OCI-LY7 (cell line): ENCODE measurements around the gene FRMD3. TPM values are rescaled to one million over a fixed set of nuclear protein-coding genes. Genes with fewer than 3 reads are reported as not detected.

Experiments
- BruUV-seq: library from RNA; stranded (reverse); fragments of 400-500 nt; replicated peaks from 2 replicates; lab custom pipeline; 2021; lab: Mats Ljungman, UMichigan
- CTCF ChIA-PET: fragments of 300-600 bp; sonication (Branson Sonifier 250); formaldehyde crosslinking; loops from one replicate; lab custom pipeline; 2022; ENCODE audit warnings: antibody characterized with exemption; ENCODE audit not compliant: unreplicated experiment; lab: Charles Lee
- POLR2A ChIA-PET: fragments of 300-600 bp; sonication (Branson Sonifier 250); formaldehyde crosslinking; loops from one replicate; lab custom pipeline; 2022; ENCODE audit warnings: antibody characterized with exemption; lab: Charles Lee
- DNase-seq: peaks from one replicate; pipeline ENCODE4 v3.0.0-alpha.2; 2015; ENCODE audit warnings: low spot score
- H2AFZ ChIP-seq: fragments of 200-600 bp; sonication (generic), shearing (Covaris generic); 2 replicates; pipeline ENCODE4 v1.6.1; 2014; ENCODE audit warnings: mild to moderate bottlenecking, antibody characterized with exemption, low read length, moderate library complexity
- H3K27ac ChIP-seq: fragments of 200-600 bp; sonication (generic); 2 replicates; pipeline ENCODE4 v1.5.1; 2014; ENCODE audit warnings: mixed run types, low read depth, mild to moderate bottlenecking, moderate library complexity, low read length, inconsistent platforms; ENCODE audit not compliant: poor library complexity, severe bottlenecking
- H3K36me3 ChIP-seq: fragments of 200-600 bp; sonication (generic); 2 replicates; pipeline ENCODE4 v1.6.1; 2014; ENCODE audit warnings: mild to moderate bottlenecking, antibody characterized with exemption, low read length, moderate library complexity, mixed read lengths; ENCODE audit not compliant: insufficient read depth
- H3K4me1 ChIP-seq: fragments of 200-600 bp; sonication (generic); 2 replicates; pipeline ENCODE4 v1.5.1; 2014; ENCODE audit warnings: mild to moderate bottlenecking, low read length; ENCODE audit not compliant: insufficient read depth, poor library complexity, severe bottlenecking
- H3K4me2 ChIP-seq: fragments of 200-600 bp; sonication (generic); 2 replicates; pipeline ENCODE4 v1.6.1; 2014; ENCODE audit warnings: mild to moderate bottlenecking, low read length
- H3K4me3 ChIP-seq: fragments of 200-600 bp; sonication (generic); 2 replicates; pipeline ENCODE4 v1.5.1; 2014; ENCODE audit warnings: mild to moderate bottlenecking, low read depth, low read length; ENCODE audit not compliant: poor library complexity, severe bottlenecking
- H3K79me2 ChIP-seq: fragments of 200-600 bp; sonication (generic); 2 replicates; pipeline ENCODE4 v1.6.1; 2016; ENCODE audit warnings: low read depth, mild to moderate bottlenecking, low read length, moderate library complexity, mixed read lengths; ENCODE audit not compliant: insufficient read depth
- H3K9me2 ChIP-seq: fragments of 200-600 bp; sonication (generic); 2 replicates; pipeline ENCODE4 v1.6.1; 2016; ENCODE audit warnings: mild to moderate bottlenecking, low read length, mixed read lengths; ENCODE audit not compliant: insufficient read depth
- H3K9me3 ChIP-seq: fragments of 200-600 bp; sonication (generic); 2 replicates; pipeline ENCODE4 v1.6.1; 2014; ENCODE audit warnings: mild to moderate bottlenecking, mixed run types, low read length, mixed read lengths
- H4K20me1 ChIP-seq: fragments of 200-600 bp; sonication (generic); 2 replicates; pipeline ENCODE4 v1.6.1; 2014; ENCODE audit warnings: mild to moderate bottlenecking, antibody characterized with exemption, low read length, moderate library complexity, mixed read lengths; ENCODE audit not compliant: insufficient read depth
- EZH2phosphoT487 ChIP-seq: fragments of 200-600 bp; sonication (generic); IDR thresholded peaks from 2 replicates; pipeline ENCODE4 v1.6.1; 2018; ENCODE audit warnings: low read depth, borderline replicate concordance, mild to moderate bottlenecking, mixed run types, antibody characterized with exemption, low read length, moderate library complexity, mixed read lengths
- intact Hi-C: fragments of 100-400 bp; cut with micrococcal nuclease; formaldehyde crosslinking; loops from one replicate; pipeline ENCODE4 v1.10.0; 2022; ENCODE audit not compliant: unreplicated experiment
- total RNA-seq, 2 experiments: library from RNA; depleted of rRNA in 1 of 2; stranded (reverse); fragments of >200 nt in 1 of 2; shearing (Covaris generic) in 1 of 2; gene quantifications; 2 replicates each; pipeline ENCODE4 v1.2.3, GENCODE V29; 2014 to 2022
- TF ChIP-seq, protein P1 (sequence below): fragments of 200-600 bp; sonication (generic); conservative IDR thresholded peaks from 2 replicates; pipeline ENCODE4 v1.5.1; 2014; ENCODE audit warnings: mild to moderate bottlenecking, antibody characterized with exemption, low read length, moderate library complexity, mixed read lengths

The FRMD3 gene
- total RNA-seq, 2 experiments from 2014 or later: 0.48 to 1.4 TPM

DNA sequence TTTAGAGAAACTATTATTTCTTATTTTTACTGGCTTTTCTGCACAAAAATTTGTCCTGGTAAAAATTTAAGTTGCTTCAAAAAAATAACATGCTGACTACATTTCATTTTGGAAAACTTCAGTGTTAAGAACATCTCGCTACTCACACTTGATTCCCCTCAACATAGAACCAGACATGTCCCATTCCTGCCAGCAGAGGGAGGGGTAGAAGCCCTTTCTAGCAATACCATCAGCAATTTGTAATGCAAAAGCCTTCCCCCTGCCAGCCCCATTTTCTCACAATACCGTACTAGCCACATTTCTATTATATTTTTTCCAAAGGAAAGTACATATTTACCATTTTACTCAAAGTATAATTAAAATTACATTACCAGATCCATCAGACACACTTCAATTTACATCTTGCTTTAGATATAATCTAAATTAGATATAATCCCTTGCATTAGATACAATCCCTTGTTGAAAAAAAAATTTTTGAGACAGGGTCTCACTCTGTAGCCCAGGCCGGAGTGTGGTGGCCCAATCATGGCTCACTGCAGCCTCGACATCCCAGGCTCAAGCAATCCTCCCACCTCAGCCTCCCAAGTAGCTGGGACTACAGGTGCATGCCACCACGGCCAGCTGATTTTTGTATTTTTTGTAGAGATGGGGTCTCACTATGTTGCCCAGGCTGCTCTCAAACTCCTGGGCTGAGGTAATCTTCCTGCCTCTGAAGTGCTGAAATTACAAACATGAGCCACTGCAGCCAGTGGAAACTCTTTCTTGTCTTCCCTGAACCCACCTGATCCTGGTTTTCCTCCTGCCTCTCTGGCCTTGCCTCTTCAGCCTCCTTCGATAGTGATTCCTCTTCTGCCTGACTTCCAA lies 45.2 kb upstream of the FRMD3 start:
- Histone ChIP-seq H3K79me2 (no peaks in the 10 kb centered on the region), H3K4me2 (no peak overlapping the region), H3K9me2 (no peaks in the 10 kb centered on the region), H3K27ac (no peak overlapping the region), H3K36me3 (no peaks in the 10 kb centered on the region), H3K4me3 (no peak overlapping the region), H3K4me1 (no peaks in the 10 kb centered on the region), H3K9me3 (no peaks in the 10 kb centered on the region; the same call in 1 of the 2 replicates), H2AFZ (no peak overlapping the region), H4K20me1 (no peaks in the 10 kb centered on the region)
- ChIA-PET CTCF (no interaction called here), POLR2A (no interaction called here)
- DNase-seq: peak; percentile 45
- TF ChIP-seq EZH2phosphoT487: no peak
- TF ChIP-seq, protein P1, sequence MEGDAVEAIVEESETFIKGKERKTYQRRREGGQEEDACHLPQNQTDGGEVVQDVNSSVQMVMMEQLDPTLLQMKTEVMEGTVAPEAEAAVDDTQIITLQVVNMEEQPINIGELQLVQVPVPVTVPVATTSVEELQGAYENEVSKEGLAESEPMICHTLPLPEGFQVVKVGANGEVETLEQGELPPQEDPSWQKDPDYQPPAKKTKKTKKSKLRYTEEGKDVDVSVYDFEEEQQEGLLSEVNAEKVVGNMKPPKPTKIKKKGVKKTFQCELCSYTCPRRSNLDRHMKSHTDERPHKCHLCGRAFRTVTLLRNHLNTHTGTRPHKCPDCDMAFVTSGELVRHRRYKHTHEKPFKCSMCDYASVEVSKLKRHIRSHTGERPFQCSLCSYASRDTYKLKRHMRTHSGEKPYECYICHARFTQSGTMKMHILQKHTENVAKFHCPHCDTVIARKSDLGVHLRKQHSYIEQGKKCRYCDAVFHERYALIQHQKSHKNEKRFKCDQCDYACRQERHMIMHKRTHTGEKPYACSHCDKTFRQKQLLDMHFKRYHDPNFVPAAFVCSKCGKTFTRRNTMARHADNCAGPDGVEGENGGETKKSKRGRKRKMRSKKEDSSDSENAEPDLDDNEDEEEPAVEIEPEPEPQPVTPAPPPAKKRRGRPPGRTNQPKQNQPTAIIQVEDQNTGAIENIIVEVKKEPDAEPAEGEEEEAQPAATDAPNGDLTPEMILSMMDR: peak; percentile 75
- intact Hi-C loops: no loop called here
- BruUV-seq: no TSS peak

DNA sequence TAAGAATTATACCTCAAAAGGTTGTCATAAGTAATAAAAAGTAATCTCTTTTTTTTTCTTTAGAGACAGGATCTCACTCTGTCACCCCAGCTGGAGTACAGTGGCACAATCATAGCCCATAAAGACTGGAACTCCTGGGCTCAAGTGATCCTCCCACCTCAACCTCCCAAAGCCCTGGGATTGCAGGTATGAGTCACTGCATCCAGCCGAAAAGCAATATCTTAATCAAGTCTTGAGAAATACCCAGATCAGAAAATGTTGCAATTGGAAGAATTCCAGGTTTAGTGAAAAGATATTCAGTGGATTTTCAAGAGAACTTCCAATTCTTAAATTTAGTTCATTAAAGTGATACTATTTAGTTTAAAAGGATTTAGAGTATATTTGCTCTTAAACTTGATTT lies 43.8 kb upstream of the FRMD3 start:
- H3K4me3 ChIP-seq: no peak overlapping the region
- no peak overlapping the region for H2AFZ ChIP-seq
- H3K9me3 ChIP-seq: no peaks in the 10 kb centered on the region; the same call in 1 of the 2 replicates
- no peaks in the 10 kb centered on the region for H3K4me1 ChIP-seq
- ChIA-PET POLR2A (no interaction called here), CTCF (no interaction called here)
- no peak overlapping the region for H3K4me2 ChIP-seq
- no peaks in the 10 kb centered on the region for H3K9me2 ChIP-seq
- BruUV-seq: no TSS peak
- no peaks in the 10 kb centered on the region for H3K36me3 ChIP-seq
- intact Hi-C loops: no loop called here
- no peaks in the 10 kb centered on the region for H4K20me1 ChIP-seq
- H3K79me2 ChIP-seq: no peaks in the 10 kb centered on the region
- H3K27ac ChIP-seq: no peak overlapping the region
- no peak for TF ChIP-seq EZH2phosphoT487
- TF ChIP-seq, protein P1: no peak
- no peak for DNase-seq

DNA sequence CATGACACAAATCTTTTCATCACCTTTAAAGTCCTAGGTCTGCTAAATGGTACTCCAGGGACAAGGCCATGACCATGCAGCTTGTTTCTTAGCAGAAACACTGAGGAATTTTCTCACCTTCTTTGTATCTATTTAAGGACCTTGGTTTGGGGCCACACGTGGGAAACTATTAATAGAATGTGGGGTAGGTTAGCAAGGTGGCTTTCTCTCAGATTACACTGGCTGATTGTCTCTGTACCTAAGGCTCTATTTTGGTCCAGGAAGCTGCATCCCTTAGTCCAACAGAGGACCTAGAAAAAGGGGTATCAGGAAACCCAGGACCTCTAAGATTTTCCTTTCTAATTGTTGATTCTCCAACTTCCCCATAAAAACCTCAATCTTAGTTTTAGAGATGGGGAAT lies 36.3 kb upstream of the FRMD3 start:
- Histone ChIP-seq H2AFZ (no peak overlapping the region), H3K4me3 (no peak overlapping the region), H3K4me2 (no peak overlapping the region), H4K20me1 (no peaks in the 10 kb centered on the region), H3K9me2 (no peaks in the 10 kb centered on the region), H3K36me3 (no peaks in the 10 kb centered on the region), H3K9me3 (no peaks in the 10 kb centered on the region; the same call in 1 of the 2 replicates), H3K4me1 (no peaks in the 10 kb centered on the region), H3K79me2 (no peaks in the 10 kb centered on the region), H3K27ac (no peak overlapping the region)
- no TSS peak for BruUV-seq
- CTCF ChIA-PET: interaction anchor here (0.6 kb wide), 1 partner anchor 12 kb away, joined by 3 read pairs; no protein-coding TSS in a partner anchor
- POLR2A ChIA-PET: no interaction called here
- intact Hi-C loops: no loop called here
- TF ChIP-seq EZH2phosphoT487: no peak
- TF ChIP-seq, protein P1: no peak
- no peak for DNase-seq
